Activated T-helper 9 cell treated with anti-CD3 and anti-CD28 coated beads, Interleukin-2, amount 50 U/mL, for 16 hours (primary cell): ENCODE results near the gene B4GALT6.

Experiments used
- DNase-seq: peaks from one replicate; pipeline ENCODE4 v3.0.0-alpha.2; 2020; ENCODE audit warnings: low read depth

B4GALT6 gene

DNA sequence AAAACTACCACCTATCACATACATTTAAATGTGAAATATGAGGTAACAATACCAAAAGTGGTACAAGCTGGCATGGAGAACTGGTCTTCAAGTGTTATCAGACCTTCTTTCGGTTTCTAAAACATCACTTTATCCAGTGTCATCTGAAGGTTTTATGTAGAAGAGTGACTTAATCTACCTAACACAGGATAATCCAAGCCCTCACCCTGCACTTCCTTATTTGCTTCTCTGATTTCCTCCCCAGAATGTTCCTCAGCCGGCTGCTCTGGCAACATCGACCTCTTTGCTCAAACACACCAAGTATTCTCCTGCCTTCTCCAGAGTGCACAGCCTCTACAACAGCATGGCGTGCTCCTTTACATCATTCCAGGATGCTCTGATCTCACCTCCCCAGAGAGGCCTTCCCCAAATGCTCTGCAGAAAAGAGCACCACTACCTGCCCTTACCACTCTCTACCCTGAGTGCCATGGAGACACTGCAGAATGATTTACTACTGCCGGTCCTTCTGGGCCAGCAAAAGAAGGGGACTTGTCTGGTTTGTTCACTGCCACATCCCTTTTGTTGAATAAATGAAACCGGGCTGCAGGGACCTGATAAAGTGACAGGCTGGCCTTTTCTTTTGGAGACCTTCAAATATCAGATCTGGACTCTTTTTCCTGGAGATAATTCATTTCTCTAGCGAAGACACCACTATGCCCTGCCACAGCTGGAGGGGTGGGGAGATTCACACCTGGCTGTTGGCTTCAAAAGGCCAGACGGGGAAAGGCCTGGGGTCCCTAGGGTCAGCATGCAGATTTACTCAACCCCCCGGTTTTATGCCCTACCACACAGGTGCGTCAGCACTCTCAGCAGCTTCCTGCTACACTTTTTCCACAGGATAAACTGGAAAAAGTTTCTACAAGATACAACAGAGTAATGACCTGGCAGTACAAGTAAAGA is 50.7 kb downstream of the B4GALT6 start:
- no peak for DNase-seq

DNA sequence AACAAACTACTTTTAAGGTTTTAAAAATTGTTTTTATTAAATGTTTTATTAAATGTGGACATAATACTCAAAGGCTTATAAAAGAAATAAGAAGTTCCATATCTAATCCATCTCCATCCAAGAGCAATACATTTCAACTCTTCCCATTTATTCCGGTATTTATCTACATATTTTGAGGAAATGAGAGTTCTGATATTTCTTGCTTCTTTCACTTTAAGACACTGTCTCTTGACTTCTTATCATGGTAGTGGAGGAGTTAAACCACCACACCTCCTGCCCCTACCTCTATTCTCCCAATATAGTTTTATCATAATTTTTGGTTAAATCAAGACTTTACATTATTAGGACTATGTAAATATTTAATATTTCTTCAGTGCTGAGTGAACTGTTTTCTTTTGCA is 52.0 kb downstream of the B4GALT6 start:
- no peak for DNase-seq

DNA sequence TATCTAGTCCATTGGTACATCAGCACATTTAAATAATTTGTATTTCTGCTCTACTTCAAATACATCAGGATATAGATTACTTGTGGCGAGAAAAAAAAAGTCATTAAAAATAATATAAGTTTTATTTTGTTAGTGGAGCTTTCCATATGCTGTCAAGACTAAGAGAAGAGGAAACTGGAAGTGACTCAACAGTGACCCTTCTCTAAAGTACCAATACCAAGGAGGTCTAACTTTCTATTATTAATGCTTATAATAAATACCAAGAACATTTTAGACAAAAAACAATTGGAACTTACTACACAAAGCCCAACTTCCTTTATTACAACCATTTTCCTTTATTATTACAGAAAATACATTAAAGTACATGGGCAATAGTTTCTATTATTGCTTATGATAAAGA is 52.9 kb downstream of the B4GALT6 start:
- DNase-seq, result no peak

DNA sequence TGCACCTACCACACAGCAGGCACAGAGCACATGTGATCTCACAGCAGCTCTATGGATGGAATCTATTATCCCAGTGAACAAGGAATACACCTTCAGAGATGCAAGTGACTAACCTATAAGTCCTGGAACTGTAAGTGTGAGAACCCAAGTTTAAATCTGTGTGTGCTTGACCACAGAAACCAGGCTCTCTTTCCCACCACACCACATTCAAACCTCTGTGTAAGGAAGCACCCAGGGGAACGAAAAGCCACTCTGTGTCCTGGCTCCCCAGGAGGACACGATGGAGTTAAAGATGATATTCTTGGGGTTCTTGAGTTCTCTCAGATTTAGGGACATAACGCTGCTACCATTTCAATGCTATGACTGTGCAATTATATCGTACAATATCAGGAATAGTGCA is 53.8 kb downstream of the B4GALT6 start:
- DNase-seq, result no peak

DNA sequence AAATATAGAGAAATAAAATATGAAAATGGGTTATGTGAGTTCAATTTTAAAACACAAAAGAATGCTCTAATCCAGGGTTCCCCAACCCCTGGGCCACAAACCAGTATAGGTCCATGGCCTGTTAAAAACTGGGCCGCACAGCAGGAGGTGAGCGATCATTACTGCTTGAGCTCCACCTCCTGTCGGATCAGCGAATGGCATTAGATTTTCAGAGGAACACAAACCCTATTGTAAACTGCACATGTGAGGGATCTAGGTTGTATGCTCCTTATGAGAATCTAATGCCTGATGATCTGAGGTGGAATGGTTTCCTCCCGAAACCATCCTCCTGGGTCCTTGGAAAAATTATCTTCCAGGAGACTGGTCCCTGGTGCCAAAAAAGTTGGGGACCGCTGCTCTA is 58.0 kb downstream of the B4GALT6 start:
- no peak for DNase-seq

DNA sequence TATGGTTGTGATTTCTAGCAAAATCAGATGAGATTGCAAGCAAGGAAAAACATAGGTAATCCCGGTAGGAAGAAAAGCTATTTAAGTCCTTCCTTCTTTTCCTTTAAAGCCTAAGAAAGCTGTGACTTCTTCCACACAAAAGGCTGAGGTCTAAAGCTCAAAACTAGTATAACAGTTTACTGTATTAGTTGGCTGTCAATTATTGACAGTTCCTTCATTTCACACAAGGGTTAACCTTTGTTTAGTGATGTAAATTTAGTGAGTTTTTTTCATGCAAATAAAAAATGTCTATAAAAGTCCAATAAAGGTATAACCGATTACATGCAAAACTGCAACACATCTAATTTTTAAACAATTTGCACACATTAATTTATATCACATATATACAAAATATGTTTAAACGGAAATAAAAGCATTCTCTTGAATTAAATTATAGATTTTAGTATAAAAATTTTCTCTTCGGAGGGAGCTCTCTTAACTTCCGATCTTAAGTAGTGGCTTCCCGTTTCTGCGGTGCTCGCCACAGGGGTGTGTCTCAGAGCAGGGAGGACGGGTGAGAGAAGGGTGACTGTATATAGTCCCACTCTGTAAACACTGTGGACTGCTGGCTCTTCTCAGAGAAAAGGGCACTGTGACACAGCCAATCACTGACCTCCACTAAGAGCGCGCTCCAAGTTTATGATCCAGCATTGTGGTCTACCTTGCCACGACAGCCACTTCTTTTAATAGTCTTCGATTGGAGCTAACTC is 59.3 kb downstream of the B4GALT6 start:
- DNase-seq, result no peak

DNA sequence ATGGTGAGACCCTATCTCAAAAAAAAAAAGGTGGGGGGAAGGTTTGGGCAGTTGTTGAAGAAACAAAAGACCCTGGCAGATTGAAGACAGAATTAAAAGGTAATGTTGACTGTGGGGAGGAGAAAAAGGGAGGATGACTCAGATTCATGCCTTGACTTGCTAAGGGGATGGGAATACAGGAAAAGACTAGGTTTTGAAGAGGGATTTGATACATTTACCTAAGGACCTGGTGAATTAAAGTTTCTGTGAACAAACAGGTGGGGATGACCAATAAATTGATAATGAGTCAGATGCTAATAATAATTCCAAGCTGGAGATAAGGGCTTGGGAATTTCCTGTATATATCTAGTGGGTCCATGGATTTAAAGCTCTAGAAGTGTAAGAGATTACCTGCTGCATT is 65.1 kb downstream of the B4GALT6 start:
- no peak for DNase-seq

DNA sequence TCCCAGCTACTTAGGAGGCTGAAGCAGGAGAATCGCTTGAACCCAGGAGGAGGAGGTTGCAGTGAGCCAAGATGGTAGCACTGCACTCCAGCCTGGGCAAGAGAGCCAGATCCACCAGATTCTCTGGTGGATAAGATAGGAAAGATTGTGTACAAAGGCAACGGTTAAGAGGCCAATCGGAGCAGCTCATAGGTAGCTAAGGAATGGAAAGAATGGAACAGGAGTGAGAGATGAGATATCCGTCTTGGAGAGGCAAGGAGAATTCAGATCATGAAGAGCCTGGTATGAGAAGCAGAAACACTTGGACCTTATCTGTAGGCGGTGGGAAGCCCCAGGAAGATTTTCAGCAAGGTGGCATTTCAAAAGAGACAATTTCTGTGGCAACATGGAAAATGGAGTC is 65.6 kb downstream of the B4GALT6 start:
- no peak for DNase-seq

DNA sequence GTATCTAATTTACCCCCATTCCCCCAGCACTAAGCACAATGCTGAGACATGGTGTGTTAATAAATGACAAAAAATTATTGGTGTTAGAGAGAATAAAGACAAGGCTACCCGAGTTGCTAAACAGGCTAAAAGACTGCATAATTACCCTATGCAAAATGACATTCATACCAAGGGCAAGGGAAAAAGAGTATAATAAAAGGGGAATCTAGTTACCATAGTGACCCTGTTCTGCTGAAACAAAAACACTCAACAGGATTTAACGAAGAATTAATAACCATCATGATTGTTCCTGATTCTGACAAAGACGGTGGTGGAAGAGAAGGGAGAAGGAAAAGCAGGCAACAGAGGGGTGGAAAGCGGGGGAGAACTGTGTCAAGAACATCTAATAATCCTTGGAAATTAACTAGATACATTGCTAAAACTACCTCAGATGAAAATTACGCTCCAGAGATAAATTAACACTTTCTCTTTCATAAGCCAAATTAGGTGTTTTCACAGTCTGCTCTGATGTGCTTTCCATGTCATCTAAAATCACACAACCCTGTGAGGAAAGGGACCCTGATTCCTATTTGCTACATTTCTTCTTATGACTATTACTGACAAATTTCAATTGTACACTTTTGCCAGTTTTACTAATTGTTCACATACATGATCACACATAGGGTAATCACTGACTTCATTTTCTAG is 67.2 kb downstream of the B4GALT6 start:
- DNase-seq, result no peak

DNA sequence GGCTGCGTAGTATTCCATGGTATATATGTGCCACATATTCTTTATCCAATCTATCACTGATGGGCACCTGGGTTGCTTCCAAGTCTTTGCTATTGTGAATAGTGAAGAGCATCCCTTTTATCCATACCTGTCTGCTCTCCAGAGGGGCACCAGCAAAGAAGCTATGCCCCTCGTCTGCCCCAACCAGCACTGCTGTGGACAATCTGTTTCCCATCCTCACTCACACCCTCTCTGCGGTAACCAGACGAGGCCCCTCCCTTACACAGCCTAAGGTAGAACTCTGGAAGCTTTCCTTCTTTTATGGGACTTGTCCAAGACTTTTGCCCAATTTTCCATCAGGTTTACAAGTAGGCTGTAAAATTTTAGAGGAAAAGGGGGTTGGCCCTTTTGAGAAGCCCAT is 67.8 kb downstream of the B4GALT6 start:
- no peak for DNase-seq

DNA sequence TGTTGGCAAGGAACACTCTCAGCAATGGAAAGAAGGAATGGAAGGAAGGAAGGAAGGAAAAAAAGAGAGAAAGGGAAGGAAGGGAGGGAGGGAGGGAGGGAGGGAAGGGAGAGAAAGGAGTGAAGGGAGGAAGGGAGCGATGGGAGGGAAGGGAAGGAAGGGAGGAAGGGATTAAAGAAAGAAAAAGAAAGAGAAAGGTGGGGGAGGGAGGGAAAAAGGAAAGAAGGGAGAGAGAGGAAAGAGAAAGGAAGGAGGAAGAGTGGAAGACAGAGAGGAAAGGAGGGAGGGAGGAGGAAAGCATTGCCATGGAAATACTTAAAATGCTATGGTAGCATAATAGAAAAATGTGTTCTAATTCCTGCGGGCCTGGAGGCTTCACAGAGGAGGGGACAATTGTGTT is 70.3 kb downstream of the B4GALT6 start:
- DNase-seq, result no peak

DNA sequence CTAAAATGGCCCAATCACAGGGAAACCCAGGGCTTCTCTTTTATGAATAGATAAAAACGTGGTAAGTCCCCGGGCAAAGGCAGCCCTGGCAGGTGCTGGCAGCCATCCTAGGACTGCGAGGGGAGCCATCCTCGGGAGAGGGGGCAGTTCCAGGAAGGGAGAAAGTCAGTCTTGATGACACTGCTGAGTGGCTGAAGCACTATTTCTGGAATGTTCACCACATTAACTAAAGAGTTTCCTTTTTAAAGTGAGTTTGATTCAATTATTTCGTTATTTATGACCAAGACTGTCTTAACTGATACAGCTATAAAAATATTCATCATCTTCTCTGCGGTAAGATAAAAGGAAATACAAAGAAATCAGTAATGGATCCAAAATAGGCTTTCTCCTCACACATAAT is 72.3 kb downstream of the B4GALT6 start:
- DNase-seq, result no peak

DNA sequence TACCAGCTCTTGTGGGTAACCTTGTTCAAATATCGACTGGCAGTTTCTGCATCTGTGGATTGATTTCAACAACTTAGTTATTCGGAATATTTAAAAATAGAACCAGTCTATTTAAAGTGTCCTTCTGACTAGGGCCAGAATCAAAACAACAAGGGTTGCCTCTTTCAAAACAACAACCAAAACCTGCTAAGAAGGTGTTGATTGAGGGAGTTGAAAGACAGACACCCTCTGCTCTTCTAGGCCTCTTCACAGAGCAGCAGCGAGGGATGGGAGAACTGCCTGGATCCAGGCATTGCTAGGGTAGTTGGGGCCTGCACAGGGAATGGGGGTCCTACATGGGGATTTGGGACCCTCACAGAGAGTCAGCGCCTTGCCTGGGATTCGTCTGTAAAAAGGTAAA is 72.9 kb downstream of the B4GALT6 start:
- DNase-seq, result no peak

DNA sequence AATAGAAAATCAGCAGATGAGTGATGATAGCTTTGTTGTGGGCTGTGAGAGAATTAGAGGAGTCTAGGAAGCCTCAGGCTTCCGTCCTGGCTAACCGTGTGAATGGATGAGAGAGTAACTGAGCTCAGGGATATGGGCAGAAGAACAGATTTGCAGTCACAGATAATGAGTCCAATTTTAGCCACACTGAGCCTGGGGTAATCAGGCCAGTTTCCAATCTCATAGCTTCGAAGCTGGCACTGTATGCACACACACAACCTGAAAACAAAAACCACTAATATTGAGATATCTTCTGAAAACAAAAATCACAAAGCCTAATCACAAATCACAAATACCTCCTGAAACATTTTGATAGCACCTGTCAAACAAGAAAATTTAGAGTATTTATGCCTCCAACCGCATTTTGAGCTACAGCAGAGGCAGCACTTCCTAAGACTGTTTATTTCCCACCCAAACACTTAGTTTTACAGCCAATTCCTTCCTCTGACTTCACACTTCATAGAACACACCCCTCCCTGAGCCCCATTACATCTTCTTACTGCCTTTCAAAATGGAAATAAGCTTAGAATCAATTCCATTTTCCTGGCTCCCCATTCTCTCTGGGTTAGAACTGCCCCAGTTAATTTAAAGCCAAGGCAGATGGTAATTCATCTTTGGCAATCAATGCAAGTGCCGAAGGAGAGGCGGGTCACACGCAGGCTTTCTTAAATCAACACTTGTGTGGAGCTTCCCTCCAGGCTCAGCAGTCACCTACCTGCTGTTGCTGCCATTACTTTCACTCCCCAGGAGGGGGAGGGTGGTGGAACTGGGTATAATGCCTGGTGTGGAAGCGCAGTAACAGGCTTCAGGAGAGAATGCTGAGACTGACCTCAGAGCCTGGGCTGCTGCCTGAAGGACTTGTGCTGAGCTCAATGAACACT is 73.8 kb downstream of the B4GALT6 start:
- no peak for DNase-seq

DNA sequence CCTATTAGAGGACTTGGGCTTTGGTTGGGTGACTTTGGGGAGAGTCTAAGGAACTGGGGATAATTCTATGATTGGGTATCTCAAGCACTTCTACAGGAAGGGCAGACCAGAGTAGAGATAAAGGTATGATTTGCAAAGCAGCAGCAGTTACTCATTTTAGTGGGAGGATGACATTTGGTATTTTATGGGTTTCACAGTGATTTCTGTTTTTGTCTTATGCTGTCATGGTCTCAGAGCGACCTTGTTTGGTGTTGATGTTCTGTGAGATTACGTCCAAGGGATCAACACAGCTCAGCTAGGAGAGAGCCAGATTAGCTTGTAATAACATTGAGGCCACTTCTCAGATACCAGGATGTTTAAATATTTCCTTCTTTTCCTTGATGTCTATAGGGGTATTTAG is 74.5 kb downstream of the B4GALT6 start:
- DNase-seq, result no peak

DNA sequence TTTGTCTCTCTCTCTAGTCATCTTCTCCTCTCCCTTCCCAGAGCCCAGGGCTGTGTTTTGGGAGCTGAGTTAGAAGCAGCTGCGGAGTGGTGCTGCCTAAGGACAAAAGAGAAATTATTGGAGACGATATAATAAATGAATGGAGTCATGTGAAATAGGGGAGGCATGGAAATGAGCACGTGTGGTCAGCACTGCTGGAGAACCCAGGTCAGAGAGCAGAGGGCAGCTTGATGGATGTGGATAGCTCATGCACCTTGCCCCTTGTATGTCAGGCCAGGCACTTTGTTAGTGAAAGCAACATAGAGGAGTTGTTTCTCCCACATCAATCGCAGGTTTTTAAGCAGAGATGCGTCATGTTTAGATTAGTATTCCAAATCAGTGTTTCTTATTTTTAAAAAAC is 77.0 kb downstream of the B4GALT6 start:
- DNase-seq, result no peak

DNA sequence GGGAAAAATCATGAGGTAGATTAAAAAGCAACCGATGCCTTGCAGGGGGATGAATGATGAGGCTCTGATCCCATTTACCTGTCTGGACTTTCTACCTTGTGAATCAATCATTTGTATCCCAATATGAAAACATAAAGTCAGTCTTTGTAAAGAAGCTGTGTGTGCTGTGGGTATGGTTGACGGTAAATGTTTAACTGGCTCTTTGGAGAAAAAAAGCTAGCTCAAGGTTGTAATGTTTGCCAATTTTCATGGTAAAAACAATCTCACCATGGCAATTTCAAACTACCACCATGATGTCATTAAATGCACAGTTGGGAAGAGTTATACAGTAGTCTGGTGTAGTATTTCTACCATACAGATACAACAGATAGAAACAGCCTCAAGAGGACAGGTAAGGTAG is 78.1 kb downstream of the B4GALT6 start:
- DNase-seq, result no peak

DNA sequence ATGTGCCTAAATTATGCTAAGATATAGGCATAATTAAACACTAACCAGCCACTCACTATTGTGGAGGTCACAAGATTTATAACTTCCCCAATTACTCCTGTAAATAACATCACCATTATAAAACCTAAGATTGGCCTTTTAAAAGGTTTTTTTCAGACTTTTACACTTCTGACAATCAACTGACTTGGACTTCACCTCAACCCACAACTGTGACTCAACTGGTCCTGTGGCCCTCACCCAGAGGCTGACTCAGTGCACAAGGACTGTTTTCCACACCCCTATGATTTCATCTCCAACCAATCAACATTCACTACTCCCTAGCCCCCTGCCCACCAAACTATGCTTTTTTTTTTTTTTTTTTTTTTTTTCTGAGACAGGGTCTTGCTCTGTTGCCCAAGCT is 81.1 kb downstream of the B4GALT6 start:
- DNase-seq, result no peak

DNA sequence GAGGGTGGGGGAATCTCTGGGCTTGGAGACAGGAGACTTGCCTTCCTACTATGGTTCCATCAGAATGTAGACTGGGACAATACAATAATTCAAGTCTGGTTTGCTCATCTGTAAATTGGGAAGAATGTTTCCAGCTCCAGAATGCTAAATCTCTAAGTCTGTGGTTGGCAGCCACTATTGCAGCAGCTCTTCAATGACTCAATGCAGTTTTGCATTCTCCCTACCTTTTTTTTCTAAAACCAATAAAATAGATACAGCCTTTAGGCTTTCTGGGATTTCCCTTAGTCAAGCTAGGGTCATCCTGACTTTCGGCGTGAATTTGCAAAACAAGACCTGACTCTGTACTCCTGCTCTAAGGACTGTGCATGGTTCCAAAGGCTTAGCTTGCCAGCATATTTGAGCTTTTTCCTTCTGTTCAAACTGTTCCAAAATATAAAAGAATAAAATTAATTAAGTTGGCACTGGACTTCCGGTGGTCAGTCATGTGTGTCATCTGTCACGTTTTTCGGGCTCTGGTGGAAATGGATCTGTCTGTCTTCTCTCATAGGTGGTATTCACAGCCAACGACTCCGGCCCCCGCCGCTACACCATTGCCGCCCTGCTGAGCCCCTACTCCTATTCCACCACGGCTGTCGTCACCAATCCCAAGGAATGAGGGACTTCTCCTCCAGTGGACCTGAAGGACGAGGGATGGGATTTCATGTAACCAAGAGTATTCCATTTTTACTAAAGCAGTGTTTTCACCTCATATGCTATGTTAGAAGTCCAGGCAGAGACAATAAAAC is 86.2 kb downstream of the B4GALT6 start:
- no peak for DNase-seq

DNA sequence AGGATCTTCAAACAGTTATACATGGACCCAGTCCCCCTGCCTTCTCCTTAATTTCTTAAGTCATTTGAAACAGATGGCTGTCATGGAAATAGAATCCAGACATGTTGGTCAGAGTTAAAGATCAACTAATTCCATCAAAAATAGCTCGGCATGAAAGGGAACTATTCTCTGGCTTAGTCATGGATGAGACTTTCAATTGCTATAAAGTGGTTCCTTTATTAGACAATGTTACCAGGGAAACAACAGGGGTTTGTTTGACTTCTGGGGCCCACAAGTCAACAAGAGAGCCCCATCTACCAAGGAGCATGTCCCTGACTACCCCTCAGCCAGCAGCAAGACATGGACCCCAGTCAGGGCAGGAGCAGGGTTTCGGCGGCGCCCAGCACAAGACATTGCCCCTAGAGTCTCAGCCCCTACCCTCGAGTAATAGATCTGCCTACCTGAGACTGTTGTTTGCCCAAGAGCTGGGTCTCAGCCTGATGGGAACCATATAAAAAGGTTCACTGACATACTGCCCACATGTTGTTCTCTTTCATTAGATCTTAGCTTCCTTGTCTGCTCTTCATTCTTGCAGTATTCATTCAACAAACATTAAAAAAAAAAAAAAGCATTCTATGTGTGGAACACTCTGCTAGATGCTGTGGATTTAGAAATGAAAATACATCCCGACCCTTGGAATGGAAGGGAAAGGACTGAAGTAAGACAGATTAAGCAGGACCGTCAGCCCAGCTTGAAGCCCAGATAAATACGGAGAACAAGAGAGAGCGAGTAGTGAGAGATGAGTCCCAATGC is 88.1 kb downstream of the B4GALT6 start:
- no peak for DNase-seq
